Type B pancreatic cell (in vitro differentiated cells): Measurements from ENCODE around the gene CACNA1G. TPM values are rescaled to one million over a fixed set of nuclear protein-coding genes. Genes with fewer than 3 reads are reported as not detected.

Source experiments
- DNase-seq: peaks from one replicate; pipeline ENCODE4 v3.0.0; 2021; ENCODE audit warnings: mixed read lengths; ENCODE audit not compliant: unreplicated experiment; ENCODE audit errors: extremely low spot score
- H3K27ac Mint-ChIP-seq: 2 replicates; pipeline ENCODE4 v1.8.0; 2021; ENCODE audit warnings: mild to moderate bottlenecking, mixed read lengths
- H3K27me3 Mint-ChIP-seq: 2 replicates; pipeline ENCODE4 v1.8.0; 2021; ENCODE audit warnings: mixed read lengths
- H3K36me3 Mint-ChIP-seq: 2 replicates; pipeline ENCODE4 v1.8.0; 2021; ENCODE audit warnings: mixed read lengths
- H3K4me1 Mint-ChIP-seq: one replicate; pipeline ENCODE4 v1.8.0; 2021; ENCODE audit warnings: mixed read lengths; ENCODE audit not compliant: unreplicated experiment
- H3K4me3 Mint-ChIP-seq: 2 replicates; pipeline ENCODE4 v1.8.0; 2021; ENCODE audit warnings: mild to moderate bottlenecking, mixed read lengths
- H3K9me3 Mint-ChIP-seq: 2 replicates; pipeline ENCODE4 v1.8.0; 2021; ENCODE audit warnings: mixed read lengths
- CTCF ChIP-seq: fragments of 200-600 bp; sonication (generic); conservative IDR thresholded peaks from 2 replicates; pipeline ENCODE4 v1.5.0; 2021; ENCODE audit warnings: antibody characterized with exemption, mild to moderate bottlenecking
- total RNA-seq: library from RNA; stranded (reverse); gene quantifications from 2 replicates; pipeline ENCODE4 v1.2.1, GENCODE V29; 2021; ENCODE audit warnings: low replicate concordance

The CACNA1G gene
- total RNA-seq, 1 donor from 2014 or later = 27.8 TPM

- DNase-seq = no peak
- no peaks in the 10 kb centered on the region for H3K9me3 Mint-ChIP-seq
- H3K4me3 Mint-ChIP-seq = peak overlapping the region; percentile 75
- peaks cover 28% of the 10 kb centered on the region for H3K4me1 Mint-ChIP-seq
- H3K27ac Mint-ChIP-seq = peak overlapping the region; percentile 50
- H3K36me3 Mint-ChIP-seq = no peaks in the 10 kb centered on the region
- TF ChIP-seq CTCF = no peak
- no peaks in the 10 kb centered on the region for H3K27me3 Mint-ChIP-seq
Measured at GRCh38 chr17:50546701-50547034, 13.8 kb upstream of the CACNA1G start.

GRCh38 chr17:50547035-50547735, 13.3 kb upstream of the CACNA1G start, which contains the start of gene SPATA20:
Gene SPATA20, plus strand, starts transcription at chr17:50547174. Its CDS starts 35 bp downstream, at chr17:50547209.
- Mint-ChIP-seq H3K36me3 (no peaks in the 10 kb centered on the region), H3K27me3 (no peaks in the 10 kb centered on the region), H3K4me1 (peaks cover 28% of the 10 kb centered on the region), H3K27ac (peak within 1 kb of the TSS; percentile 50), H3K4me3 (peak within 1 kb of the TSS; percentile 86), H3K9me3 (no peaks in the 10 kb centered on the region)
- DNase-seq = peak; percentile 91
- TF ChIP-seq CTCF = peak; percentile 97

- Mint-ChIP-seq H3K27me3 (no peaks in the 10 kb centered on the region), H3K4me3 (peak overlapping the region; percentile 86), H3K27ac (no peak overlapping the region), H3K4me1 (peaks cover 23% of the 10 kb centered on the region), H3K9me3 (no peaks in the 10 kb centered on the region), H3K36me3 (no peaks in the 10 kb centered on the region)
- no peak for TF ChIP-seq CTCF
- no peak for DNase-seq
Measured at GRCh38 chr17:50547736-50548083, 12.8 kb upstream of the CACNA1G start.

- H3K36me3 Mint-ChIP-seq = no peaks in the 10 kb centered on the region
- TF ChIP-seq CTCF = no peak
- no peak overlapping the region for H3K27ac Mint-ChIP-seq
Measured at GRCh38 chr17:50548831-50549230, 11.7 kb upstream of the CACNA1G start.

GRCh38 chr17:50549256-50549941, 11.1 kb upstream of the CACNA1G start:
- no peak for DNase-seq
- Mint-ChIP-seq H3K9me3 (no peaks in the 10 kb centered on the region), H3K4me3 (peak overlapping the region; percentile 15), H3K27me3 (peaks cover 3% of the 10 kb centered on the region), H3K4me1 (peaks cover 6% of the 10 kb centered on the region), H3K36me3 (no peaks in the 10 kb centered on the region), H3K27ac (no peak overlapping the region)
- no peak for TF ChIP-seq CTCF

More at GRCh38 chr17:50548831-50549230, 11.7 kb upstream of the CACNA1G start:
- Mint-ChIP-seq H3K9me3 (no peaks in the 10 kb centered on the region), H3K4me3 (no peak overlapping the region), H3K4me1 (peaks cover 12% of the 10 kb centered on the region), H3K27me3 (peaks cover 3% of the 10 kb centered on the region)
- no peak for DNase-seq
